Ecto neural progenitor cell (in vitro differentiated cells): ENCODE results near the gene IL17A.

Experiments used
- DNase-seq: peaks from one replicate; pipeline ENCODE4 v3.0.0-alpha.2; 2018; ENCODE audit warnings: low spot score

Gene IL17A

GRCh38 chr6:52186075-52186474 lies at the start of gene IL17A:
TSS of gene IL17A (plus strand) at chr6:52186375. CDS start at chr6:52186432, 57 bp downstream.
- DNase-seq: no peak

DNA sequence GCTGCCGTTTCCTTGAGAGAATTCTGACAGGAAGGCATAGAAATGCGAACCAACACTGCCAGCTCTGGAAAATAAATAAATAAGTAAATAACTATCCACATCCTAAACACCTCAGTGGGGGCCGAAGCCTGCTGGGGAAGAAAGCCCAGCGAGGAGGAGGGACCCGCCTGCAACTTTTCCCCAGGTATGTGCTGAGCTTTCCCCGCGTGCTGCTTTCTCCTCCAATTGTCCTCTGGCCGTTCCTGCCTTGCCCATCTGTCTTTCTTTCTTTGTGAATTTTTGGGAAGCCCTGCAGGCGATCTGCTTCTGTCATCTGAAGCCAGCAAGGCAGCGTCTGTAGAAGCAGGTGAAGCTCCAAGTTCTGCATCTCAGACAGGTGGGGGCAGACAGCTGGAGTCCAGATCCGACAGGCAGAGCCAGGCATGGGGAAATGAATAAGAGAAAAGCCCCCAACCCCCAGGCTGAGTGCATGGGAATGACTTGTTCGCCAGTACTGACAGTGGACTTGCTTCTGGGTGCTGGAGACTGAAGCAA lies 49.2 kb upstream of the IL17A start:
- DNase-seq: no peak

DNA sequence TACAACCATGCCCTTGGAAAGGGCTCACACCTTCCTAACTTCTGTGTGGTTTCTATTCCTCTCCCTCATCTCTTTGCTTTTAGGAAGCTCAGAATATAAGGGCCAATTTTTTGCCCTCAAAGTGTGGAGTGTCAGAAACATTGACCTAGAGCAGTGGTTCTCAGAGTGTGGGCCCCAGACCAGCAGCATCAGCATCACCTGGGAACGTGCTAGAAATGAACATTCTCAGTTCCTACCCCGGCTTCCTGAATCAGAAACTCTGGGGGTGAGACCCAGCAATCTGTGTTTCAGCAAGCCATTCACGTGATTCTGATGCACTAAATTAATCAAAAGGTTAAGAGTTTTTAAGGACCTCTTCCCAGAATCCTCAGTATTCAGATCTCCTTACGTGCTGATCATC lies 47.9 kb upstream of the IL17A start:
- no peak for DNase-seq

GRCh38 chr6:52139985-52140680 lies 46.0 kb upstream of the IL17A start:
- no peak for DNase-seq

- DNase-seq: no peak
Observed at GRCh38 chr6:52141596-52141995, 44.6 kb upstream of the IL17A start.

- no peak for DNase-seq
Observed at GRCh38 chr6:52142556-52142955, 43.6 kb upstream of the IL17A start.

DNA sequence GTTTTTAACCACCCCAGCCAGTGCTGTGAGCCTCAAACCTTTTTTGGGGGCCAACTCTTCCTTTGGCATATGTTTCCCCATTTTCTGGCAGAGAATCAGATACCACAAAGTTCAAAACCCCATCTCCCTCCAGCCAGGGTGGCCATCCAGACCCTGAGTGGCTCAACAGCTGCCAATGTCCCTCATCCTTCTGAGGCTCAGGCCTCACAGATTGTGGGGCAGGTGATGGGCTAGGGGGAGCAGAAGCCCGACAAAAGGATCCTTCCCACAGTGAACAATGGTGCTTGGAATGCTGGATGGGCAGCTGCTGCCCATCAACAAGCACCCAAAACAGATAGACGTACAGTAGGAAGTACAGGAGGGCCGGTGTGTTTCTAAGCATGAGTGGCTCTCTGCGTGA lies 42.6 kb upstream of the IL17A start:
- no peak for DNase-seq

DNA sequence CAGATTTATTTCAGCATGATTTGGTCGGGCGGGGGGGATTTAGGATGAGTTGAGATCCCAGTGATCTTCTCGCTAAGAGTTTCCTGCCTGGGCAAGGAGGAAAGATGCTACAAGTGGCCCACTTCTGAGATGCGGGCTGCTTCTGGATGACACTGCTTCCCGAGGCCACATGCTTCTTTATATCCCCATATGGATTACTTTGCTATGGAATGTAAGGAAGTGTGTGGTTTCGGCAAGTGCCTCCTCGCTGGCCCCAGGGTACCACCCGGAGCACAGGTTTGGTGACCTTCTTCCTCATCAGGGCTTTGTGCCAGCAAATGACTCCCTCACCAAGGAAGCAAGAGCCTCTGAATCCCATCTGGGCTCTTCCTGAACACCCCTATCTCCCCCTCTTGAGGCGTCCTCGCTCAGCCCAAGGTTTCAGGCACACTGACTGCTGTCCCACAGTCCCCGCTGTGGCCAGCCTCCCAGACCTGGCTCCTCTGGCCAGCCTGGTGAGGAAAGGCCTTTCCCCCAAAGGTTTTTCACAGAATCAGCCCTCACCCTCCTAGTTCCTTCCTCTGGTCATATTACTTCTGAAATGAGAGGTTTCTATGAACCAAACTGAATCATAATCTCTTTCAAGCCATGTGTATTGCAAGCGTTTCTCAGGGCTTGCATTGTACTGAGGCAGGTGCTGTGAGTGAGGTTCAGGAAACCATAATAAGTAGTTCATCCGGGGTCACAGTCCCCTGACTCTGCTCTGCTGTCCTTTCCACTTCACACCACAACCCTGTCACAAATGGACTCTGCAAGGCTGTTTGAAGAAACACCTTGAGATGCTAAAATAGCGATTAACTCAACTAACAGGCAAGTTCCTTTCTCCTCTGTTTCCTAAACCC lies 41.7 kb upstream of the IL17A start:
- DNase-seq: no peak

GRCh38 chr6:52146851-52147445 lies 39.2 kb upstream of the IL17A start:
- DNase-seq: no peak

DNA sequence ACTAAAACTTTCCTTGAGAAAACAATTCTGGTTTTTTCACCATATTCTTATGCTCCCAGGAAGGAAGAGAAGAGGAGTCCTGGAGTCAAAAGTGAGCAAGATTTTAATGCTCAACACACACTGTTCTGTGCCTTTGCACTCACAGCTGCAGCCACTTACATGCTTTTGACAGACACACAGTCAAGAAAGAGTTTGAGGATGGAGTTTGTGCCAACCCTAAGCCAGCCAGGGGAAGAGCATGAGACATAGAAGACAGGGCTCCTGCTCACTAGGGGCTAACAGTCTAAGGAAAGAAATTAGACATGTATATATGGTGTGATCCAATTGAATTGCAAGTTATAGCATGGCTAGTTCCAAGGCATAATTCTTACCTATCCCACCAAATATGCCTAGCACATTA lies 37.1 kb upstream of the IL17A start:
- no peak for DNase-seq

- DNase-seq: no peak
Observed at GRCh38 chr6:52149949-52150348, 36.2 kb upstream of the IL17A start.

DNA sequence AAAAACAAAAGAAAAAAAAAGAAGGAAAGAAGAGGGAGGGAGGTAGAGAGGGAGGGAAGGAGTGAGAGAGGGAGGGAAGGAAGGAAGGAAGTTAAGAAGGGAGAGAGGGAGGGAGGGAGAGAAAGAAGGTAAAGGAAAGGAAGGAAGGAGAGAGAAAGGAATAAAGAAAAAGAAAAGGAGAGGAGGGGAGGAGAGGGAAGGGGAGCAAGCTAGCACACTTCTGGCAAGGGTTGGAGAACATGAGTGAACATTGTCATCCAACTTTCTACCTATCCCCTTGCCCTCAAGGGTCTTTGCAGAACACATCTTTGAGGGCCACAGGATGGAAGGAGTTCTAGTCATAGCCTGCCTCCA lies 34.1 kb upstream of the IL17A start:
- no peak for DNase-seq

GRCh38 chr6:52152711-52153160 lies 33.4 kb upstream of the IL17A start:
- DNase-seq: no peak

GRCh38 chr6:52154381-52154780 lies 31.8 kb upstream of the IL17A start:
- DNase-seq: no peak

- no peak for DNase-seq
Observed at GRCh38 chr6:52155791-52156576, 30.2 kb upstream of the IL17A start.

- DNase-seq: no peak
Observed at GRCh38 chr6:52157301-52157941, 28.8 kb upstream of the IL17A start.

GRCh38 chr6:52160472-52161104 lies 25.6 kb upstream of the IL17A start:
- DNase-seq: no peak

DNA sequence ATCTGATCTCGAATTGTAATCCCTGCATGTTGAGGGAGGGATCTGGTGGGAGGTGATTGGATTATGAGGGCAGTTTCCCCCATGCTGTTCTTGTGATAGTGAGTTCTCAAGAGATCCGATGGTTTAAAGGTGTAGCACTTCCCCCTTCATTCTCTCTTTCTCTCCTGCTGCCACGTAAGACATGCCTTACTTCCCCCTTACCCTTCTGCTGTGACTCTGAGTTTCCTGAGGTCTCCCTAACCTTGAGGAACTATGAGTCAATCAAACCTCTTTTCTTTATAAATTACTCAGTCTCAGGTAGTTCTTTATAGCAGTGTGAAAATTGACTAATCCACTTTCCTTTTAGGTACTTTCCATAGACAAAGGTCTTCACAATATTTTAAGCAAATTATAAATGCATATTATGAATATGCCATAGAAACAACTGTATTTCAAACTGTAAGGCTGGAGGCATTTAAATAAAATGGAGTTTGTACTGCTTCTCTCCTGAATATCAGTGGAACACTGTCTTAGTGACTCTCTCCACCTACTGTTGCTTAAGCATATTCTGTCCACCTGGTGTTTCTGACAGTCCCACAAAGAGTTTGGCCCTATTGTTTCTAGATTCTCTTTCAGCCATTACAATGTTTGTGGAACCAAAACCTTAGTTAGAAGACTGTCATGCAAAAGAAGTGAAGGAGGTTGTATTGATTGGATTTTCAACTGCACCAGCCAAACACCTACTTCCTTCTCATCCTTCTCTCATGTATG lies 24.3 kb upstream of the IL17A start:
- DNase-seq: no peak

DNA sequence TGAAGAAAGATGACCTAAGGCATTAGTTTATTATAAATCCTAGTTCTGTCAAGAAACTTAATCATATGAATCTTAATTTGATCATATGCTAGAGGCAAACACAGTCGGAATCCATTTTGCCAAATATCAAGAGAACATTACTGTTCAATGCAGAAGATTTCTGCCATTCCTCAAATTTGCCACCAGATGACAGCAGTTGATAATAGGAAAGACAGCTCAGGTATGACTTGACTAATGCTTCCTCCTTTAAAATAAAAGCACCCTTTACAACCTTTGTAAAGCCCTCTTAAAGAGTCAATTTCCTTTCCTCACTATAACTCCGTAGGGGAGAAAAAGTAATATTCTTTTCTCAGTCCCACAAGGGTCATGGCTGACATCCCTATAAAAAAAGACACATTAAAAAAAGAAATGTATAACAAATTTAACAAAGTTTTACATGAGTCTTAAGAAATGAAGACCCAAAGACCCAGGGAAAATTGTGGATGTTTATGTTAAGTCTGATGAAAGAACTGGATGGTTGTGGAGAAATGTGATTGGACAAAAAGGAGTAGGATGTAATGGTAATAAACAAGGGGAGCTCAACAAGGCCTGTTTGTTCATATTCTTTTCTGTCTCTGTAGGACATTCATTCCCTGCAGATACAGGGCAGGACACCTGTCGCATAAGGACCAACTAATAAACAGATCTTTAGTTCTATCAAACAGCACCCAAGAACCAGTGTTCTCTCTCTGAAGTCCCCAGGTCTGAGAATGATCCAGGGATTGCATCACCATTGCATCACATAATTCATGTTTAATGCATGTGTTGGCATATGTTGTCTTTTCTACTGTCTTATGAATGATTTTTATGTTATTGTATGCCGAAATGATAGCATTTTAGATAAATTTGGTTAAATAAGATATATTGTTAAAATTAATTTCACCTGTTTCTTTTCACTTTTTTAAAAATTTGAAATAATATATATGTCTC lies 23.0 kb upstream of the IL17A start:
- no peak for DNase-seq
